ELR (cell line): ENCODE data around the gene POLR3GL.
A peak's percentile ranks its signal among the peaks of the same experiment; 100 is the strongest.
"Not testable (repeated sequence)": the region's sequence is repeated elsewhere in the genome, so short reads cannot be mapped to it uniquely, and the experiment has no call there.

Experiments used
- DNase-seq: peaks from one replicate; pipeline ENCODE4 v3.0.0-alpha.2; 2015; ENCODE audit warnings: low read depth

POLR3GL gene

DNA sequence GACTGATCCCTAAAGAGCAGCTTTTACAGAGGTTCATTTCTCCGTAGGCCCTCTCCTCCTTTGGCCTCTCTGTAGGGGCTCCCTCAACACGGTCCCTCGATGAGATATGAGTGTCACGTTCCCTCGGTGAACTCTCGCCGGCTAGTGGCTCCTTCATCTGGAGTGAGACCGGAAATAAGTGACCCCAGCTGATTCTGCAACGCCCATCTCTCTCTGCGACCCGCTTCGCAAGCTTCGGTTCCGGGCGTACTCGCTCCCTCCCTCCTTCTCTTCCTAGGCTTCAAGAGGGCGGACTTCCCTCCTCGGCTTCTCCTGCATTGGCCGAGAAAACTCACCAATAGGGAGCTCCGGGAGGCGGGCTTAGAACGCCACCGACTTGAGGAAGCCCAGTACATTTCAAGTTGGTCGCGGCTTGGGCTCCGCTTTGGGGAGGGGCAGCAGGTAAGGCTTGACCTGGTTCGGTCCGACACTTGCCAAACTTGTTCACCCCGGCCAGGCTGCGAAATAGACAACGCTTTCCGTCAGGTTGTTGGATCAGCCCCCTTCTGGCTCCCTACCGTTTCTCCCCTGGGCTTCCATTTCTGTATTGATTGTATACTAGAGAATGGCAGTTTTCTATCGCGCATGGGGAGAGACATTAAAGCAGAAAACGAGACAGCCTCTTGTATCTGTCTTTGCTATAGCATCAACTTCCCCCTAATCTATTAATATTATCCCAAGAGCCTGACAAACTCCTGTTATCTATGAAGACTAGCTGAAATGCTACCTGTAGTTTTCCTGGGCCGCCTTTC, at the start of gene POLR3GL, which contains the start of gene ANKRD34A:
TSS of gene POLR3GL (plus strand) at position 363 of the 791 bp plus-strand sequence. CDS start 10,176 bp downstream, outside the sequence.
TSS of gene ANKRD34A (minus strand) at position 248 of the 791 bp plus-strand sequence. CDS start 2,816 bp downstream, outside the sequence.
- DNase-seq: peak; percentile 97

GRCh38 chr1:145916745-145917144, 47.7 kb upstream of the POLR3GL start:
- peak; percentile 60 for DNase-seq

DNA sequence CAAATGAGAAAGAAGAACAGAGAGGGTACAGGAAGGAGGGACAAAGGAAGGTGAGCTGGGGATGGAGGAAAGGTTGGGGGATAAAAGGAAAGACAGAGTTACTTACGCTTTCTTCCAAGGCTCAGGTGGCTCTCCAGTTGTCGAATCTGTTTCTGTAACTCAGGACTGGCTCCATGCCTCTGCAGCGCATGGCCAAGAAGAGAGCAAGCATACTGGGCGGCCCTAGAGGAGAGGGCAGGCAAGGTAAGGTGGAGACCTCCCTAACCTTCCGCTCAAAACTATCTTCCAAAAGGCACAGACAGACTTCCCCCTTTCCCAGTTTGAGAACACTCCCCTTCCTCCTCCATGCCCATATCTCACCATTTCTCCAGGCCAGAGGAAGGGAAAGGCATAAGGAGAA, 46.9 kb upstream of the POLR3GL start:
- no peak for DNase-seq

GRCh38 chr1:145918144-145918991, 46.1 kb upstream of the POLR3GL start, which contains the start of gene PEX11B:
Gene PEX11B (minus strand): TSS chr1:145918717. CDS start chr1:145918688, 29 bp downstream.
- peak; percentile 86 for DNase-seq

- peak; percentile 78 for DNase-seq
These were observed 45.2 kb upstream of the POLR3GL start for GRCh38 chr1:145918992-145919939.

DNA sequence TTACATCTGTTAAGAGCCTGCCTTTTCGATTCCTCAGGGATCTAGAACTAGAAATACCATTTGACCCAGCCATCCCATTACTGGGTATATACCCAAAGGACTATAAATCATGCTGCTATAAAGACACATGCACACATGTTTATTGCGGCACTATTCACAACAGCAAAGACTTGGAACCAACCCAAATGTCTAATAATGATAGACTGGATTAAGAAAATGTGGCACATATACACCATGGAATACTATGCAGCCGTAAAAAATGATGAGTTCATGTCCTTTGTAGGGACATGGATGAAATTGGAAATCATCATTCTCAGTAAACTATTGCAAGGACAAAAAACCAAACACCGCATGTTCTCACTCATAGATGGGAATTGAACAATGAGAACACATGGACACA, 44.2 kb upstream of the POLR3GL start:
- DNase-seq: not testable (repeated sequence)

DNA sequence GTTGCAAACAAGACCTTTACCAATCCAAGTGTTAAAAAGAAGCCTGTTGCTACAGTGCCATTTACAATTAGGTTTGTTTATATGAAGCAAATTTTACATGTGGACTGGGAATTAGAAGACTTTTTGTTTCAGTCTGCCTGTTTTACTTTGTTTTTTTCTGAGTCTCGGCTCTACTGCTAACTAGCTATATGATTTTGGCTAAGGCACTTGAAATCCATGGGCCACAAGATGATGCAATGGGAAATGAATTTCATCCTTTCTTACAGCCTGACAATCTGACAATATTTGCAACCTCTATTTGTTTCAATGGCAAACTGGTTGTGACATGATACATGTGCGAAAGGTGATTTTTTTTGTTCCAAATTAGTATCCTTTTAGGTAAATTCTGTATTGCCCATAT, 42.2 kb upstream of the POLR3GL start:
- DNase-seq: peak; percentile 9

DNA sequence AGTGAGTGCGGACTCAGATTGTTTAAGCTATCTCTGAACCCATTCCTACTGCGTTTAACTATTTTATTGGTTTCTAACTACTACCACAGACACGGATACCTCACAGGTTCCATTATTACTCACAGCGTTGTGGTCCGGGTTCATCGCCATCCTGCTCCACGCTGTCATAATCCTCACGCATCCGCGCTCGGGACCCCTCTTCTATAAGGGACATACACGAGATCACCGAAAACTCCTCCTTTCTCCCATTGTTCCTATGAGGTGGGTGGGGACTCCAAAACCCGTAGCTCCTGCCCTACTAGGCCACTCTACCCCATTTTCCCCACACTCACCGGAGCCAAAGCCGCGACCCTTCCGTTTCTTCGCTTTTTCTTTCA, 37.8 kb upstream of the POLR3GL start:
- peak; percentile 47 for DNase-seq

GRCh38 chr1:145927063-145927886, 37.2 kb upstream of the POLR3GL start, which contains the start of gene RBM8A:
Gene RBM8A (minus strand): TSS chr1:145927484. CDS start chr1:145927426, 58 bp downstream.
- peak; percentile 99 for DNase-seq

DNA sequence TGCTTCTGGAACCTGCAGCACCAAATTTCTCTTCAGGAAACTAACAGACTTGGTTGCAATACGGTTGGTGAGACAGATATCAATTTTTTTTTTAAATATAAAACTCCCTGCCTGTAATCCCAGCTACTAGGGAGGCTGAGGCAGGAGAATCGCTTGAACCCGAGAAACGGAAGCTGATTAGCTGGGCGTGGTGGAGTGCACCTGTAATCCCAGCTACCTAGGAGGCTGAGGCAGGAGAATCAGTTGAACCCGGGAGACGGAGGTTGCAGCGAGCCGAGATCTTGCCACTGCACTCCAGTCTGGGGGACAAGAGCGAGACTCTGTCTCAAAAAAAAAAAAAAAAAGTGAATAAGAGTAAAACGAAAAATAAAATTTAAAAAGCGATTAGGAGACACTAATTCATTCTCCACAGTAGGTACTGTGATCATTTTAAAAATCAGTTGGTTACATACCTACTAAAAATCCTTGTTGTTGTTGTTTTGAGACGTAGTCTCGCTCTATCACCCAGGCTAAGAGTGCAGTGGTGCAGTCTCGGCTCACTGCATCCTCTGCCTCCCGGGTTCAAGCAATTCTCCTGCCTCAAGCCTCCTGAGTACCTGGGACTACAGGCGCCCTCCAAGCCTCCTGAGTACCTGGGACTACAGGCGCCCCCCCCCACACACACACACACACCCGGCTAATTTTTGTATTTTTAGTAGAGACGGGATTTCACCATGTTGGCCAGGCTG, 36.4 kb upstream of the POLR3GL start:
- no peak for DNase-seq

DNA sequence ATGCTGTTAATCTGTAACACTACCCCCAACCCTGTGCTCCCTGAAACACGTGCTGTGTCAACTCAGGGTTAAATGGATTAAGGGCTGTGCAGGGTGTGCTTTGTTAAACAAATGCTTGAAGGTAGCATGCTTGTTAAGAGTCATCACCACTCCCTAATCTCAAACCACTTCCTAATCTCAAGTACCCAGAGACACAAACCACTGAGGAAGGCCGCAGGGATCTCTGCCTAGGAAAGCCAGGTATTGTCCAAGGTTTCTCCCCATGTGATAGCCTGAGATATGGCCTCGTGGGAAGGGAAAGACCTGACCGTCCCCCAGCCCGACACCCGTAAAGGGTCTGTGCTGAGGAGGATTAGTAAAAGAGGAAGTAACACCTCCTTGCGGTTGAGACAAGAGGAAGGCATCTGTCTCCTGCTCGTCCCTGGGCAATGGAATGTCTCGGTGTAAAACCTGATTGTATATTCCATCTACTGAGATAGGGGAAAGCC, 31.9 kb upstream of the POLR3GL start:
- DNase-seq: not testable (repeated sequence)

DNA sequence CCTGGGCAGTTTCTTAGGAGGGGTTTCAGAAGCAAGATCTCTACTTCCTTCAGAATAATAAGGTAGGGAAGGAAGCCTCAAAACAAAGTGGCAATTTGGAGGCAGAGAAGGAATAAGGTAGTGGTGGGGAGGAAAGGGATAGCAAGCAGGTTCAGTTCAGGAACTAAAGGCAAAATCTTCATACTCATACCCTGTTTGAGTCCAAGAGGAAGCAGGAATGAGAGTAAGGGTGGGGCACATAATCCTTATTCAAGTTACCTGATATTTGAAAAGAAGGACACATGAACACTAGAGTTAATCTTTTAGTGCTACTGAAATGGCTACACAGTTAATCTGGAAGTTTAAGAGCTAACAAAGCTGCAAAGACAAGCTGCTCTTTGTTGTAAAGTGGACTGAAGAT, 28.8 kb upstream of the POLR3GL start:
- no peak for DNase-seq

DNA sequence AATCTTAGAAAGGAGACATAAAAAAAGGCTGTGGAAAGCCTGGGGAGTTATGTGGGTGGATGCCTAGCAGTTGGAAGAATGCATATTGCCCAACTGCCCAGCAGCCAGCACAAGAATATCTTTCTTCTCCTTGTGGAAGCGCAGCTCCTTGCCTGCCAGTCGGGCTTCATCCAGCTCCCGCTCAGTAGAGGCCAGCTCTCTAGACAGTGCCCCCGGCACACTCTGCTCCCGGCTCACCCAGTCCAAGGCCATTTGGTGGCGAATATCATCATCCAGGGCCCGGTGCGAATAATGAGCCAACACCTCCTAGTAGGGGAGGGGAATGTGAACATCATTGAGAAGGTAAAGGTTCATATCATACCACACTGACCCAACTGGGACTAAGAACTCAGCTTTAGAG, 28.2 kb upstream of the POLR3GL start:
- no peak for DNase-seq

GRCh38 chr1:145937436-145937835, 27.1 kb upstream of the POLR3GL start:
- DNase-seq: no peak

DNA sequence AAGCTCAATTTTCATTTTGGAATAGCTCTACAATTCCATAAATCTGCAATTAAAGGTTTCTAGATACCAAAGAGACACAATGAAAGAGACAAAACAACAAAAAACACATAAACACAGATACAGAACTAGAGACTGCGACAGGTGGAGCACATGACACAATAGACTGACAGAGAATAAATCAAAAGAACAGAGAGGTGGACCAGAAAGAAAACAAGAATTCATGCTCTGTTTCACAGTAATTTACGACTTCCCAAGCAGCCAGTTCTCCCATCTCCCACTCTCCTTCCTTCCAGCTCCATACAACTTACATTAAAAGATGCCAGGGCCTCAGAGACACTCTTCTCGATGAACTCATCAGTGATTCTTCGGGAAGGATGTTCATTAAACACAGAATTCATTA, 22.1 kb upstream of the POLR3GL start:
- no peak for DNase-seq

- DNase-seq: no peak
These were observed 21.6 kb upstream of the POLR3GL start for GRCh38 chr1:145942871-145943270.

DNA sequence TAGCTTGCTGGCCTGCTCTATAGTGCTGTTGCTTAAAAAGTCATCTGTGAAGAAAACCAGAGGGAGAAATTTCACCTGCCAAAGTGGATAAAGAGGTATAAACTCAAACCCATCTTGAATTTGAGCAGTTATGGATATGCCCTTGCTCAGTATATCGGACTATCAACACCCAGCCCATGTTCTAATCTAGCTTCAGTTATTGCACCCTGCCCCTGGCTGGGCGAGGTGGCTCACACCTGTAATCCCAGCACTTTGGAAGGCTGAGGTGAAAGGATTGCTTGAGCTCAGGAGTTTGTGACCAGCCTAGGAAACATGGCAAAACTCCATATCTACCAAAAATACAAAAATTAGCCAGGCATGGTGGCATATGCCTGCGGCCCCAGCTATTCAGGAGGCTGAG, 20.0 kb upstream of the POLR3GL start:
- DNase-seq: no peak

- no peak for DNase-seq
These were observed 18.0 kb upstream of the POLR3GL start for GRCh38 chr1:145946477-145946986.

GRCh38 chr1:145947551-145947950, 16.9 kb upstream of the POLR3GL start:
- no peak for DNase-seq

DNA sequence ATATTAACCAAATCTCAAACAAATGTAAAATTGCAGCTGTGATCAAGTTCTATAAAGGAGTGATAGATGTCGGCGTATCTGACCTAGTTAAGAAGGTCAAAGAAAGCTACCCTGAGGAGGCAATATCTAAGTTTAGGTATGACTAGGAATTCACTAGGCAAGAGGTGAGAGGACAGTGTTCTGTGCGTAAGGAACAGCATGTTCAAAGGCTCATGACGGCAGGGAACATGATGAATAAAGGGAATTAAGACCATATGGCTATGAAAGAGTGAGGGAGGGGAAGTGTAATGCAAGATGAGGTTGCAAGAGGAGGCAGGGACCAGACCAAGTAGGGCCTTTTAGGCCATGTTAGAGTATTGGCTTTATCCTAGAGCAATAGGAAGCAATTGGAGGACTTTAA, 15.3 kb upstream of the POLR3GL start:
- no peak for DNase-seq
